ENCODE results near the gene TGFBR3.

TGFBR3 gene

DNA sequence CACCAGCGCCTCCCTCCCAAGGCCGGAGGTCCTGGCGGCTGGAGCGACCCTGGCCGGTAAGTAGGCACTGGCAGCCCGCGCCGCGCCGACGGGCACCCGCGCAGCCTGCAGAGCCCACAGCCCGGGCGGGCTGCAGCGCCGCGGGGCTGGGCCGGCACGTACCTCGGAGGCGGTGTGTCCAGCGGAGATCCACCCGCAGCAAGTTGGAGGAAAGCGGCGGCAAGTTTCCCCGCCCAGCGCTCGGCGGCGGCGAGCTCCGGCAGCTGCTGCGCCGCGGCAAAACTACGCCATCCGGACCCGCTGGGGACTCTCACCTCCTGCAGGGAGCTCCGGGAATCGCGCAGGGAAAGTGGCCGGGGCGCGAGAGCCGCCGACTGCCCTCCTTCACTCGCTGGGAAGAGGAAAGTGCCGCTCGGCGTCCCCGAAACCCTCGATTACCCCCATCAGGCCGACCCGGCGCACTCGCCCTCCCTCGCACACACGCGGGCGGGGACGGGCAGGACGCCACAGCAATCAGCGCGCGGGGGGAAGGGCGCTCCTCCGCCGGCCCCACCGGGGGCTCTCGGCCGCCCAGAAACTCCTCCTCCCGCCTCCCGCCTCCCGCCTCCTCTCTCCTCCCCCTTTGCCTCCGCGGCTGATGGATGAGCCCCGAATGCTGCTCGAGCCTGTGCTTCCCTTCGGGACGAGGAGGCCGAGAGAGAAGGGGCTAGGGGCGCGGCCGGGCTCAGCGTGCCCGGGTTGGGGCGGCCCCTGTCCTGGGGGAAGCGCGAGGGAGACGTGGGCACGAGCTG, at the start of gene TGFBR3:
TSS of gene TGFBR3 (minus strand) at position 436 of the 791 bp plus-strand sequence. CDS start 24,620 bp downstream, outside the sequence.
- no peak for TF ChIP-seq JUND (IDR thresholded peaks at IDR 0.05; ENCODE audit: low read depth)
- in situ Hi-C loops (cut with HindIII; ENCODE audit: low pct_unique_long_range_greater_than_20kb, low sequenced_read_pairs), result no loop called here

DNA sequence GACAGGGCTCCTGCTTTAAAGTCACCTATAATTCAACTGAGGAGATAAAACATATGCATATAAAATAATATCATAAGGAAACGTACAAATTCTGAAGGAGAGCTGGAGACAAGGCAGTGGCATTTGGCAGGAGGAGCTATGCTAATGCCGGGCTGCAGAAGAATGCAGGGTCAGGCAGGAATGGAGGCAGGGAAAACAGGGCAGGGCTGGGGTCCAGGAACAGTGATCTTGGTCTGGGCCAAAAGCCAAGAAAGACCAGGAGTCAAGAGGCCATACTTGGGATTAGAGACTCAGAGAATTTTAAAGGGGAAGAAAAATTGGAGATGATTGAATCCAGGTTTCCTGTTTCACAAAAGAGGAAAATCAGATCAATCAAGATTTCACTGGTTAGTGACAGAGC, 43.3 kb upstream of the TGFBR3 start:
- TF ChIP-seq JUND (IDR thresholded peaks at IDR 0.05; ENCODE audit: low read depth), result no peak
- DNase-seq (ENCODE audit: low read depth in 1 of 2, low spot score in 1 of 2), result no peak
- in situ Hi-C loops (cut with HindIII; ENCODE audit: low pct_unique_long_range_greater_than_20kb, low sequenced_read_pairs), result no loop called here

More for the DNA sequence above, at the start of gene TGFBR3:
- DNase-seq (ENCODE audit: low read depth in 1 of 2, low spot score in 1 of 2), result peak; percentile 74 to 82

DNA sequence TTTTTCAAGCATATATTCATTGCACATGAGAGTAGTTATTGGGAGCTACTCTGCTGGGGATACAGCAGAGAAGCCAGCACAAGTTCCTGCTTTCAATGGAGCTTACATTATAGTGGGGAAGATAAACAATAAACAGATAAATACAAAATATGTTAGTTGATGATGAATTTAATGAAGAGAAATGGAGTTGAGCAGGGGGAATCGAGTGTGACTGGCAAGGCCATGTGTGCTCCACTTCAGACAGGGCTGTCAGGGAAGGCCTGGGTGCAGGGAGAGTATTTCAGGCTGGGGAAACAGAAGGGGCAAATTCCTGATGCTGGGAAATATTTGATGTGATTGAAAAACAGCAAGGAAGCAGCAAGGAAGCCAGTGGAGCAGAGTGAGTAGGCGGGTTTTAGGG, 42.1 kb upstream of the TGFBR3 start:
- in situ Hi-C loops (cut with HindIII; ENCODE audit: low pct_unique_long_range_greater_than_20kb, low sequenced_read_pairs), result no loop called here
- no peak for TF ChIP-seq JUND (IDR thresholded peaks at IDR 0.05; ENCODE audit: low read depth)

DNA sequence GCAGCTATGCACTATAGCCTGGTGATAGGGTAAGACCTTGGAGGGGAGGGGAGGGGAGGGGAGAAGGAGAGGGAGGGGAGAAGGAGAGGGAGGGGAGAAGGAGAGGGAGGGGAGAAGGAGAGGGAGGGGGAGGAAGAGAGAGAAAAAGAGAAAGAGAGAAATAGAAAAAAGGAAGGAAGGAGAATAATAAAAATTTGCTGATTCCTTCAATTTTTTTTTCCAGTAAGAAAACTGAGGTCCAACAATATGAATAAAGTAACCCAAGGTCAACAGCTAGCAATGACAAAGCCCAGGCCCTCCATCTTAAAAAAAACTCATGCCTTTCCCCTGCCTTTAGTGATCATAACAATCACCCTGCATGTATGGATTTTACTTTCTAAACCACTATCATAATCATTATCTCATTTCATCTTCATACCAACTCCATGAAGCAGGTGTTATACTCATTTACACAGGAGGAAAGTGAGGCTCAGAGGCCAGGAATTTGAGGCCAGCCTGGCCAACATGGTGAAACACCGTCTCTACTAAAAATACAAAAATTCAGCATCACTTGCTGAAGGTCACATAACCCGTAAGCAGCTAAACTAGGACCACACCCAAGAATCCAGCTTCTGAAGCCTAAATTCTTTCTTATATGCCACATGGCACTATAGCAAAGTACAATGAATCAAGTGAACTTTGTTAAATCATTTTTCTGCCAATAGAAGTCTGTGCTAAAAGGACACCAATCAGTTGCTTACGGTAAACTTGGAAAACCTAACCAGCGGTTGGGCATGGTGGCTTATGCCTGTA, 39.9 kb upstream of the TGFBR3 start:
- in situ Hi-C loops (cut with HindIII; ENCODE audit: low pct_unique_long_range_greater_than_20kb, low sequenced_read_pairs), result no loop called here
- TF ChIP-seq JUND (IDR thresholded peaks at IDR 0.05; ENCODE audit: low read depth), result no peak
- DNase-seq (ENCODE audit: low read depth in 1 of 2, low spot score in 1 of 2), result no peak

More for the DNA sequence above, 42.1 kb upstream of the TGFBR3 start:
- no peak for DNase-seq (ENCODE audit: low read depth in 1 of 2, low spot score in 1 of 2)

DNA sequence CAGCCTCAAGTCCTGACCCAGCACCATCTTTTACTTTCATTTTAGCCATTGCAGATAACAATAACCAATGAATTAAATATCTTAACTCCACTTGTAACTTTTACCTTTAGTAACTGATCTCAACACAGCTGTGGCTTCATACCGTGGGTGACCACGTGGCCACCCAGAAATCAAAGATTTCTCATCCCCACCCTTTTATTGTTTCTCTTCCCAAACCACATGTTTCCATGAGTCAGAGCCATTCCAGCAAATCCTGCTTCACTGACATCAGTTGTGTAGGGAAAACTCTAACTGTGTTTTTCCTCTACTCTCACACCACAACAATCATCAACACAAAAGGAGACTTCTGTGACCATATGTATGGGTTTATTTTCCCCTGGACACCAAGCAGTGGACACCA, 38.2 kb upstream of the TGFBR3 start:
- DNase-seq (ENCODE audit: low read depth in 1 of 2, low spot score in 1 of 2), result no peak
- in situ Hi-C loops (cut with HindIII; ENCODE audit: low pct_unique_long_range_greater_than_20kb, low sequenced_read_pairs), result no loop called here
- no peak for TF ChIP-seq JUND (IDR thresholded peaks at IDR 0.05; ENCODE audit: low read depth)

DNA sequence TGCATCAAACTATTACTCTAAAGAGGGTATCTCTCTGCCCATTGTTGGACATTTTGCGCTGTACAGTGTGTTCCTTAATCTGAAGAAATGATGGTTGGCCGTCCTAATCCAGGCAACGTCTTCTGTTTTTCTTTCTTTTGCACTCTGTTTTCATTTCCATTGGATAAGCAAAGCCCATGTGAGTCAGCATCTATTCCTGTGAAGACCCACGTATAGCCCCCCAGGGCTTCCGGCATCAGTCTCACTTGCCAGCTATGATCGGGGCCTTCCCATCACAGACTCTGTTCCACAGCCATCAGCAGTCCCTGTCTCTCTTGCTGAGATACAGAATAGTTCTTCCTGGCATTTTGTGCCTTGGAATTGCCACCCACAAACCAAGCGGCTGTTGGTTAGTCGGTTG, 34.0 kb upstream of the TGFBR3 start:
- in situ Hi-C loops (cut with HindIII; ENCODE audit: low pct_unique_long_range_greater_than_20kb, low sequenced_read_pairs), result no loop called here
- DNase-seq (ENCODE audit: low read depth in 1 of 2, low spot score in 1 of 2), result no peak
- no peak for TF ChIP-seq JUND (IDR thresholded peaks at IDR 0.05; ENCODE audit: low read depth)

DNA sequence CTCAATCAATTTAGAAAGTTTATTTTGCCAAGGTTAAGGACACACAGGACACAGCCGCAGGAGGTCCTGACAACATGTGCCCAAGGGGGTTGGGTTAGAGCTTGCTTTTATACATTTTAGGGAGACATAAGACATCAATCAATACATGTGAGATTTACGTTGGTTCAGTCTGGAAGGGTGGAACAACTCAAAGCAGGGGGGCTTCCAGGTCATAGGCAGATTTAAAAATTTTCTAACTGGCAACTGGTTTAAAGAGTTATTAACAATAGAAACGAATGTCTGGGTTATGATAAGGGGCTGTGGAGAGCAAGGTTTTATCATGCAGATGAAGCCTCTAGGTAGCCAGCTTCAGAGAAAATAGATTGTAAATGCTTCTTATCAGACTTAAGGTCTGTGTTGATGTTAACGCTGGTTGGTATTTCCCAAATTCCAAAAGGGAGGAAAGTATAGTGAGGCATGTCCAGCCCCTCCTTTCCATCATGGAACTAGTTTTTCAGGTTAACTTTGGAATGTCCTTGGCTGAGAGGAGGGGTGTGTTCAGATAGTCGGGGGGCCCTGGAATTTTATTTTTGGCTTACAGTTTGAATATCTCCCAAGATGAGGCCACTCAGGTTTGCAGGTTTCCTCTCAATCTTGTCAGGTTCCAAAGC, 31.0 kb upstream of the TGFBR3 start:
- in situ Hi-C loops (cut with HindIII; ENCODE audit: low pct_unique_long_range_greater_than_20kb, low sequenced_read_pairs), result no loop called here
- no peak for TF ChIP-seq JUND (IDR thresholded peaks at IDR 0.05; ENCODE audit: low read depth)
- no peak for DNase-seq (ENCODE audit: low read depth in 1 of 2, low spot score in 1 of 2)

DNA sequence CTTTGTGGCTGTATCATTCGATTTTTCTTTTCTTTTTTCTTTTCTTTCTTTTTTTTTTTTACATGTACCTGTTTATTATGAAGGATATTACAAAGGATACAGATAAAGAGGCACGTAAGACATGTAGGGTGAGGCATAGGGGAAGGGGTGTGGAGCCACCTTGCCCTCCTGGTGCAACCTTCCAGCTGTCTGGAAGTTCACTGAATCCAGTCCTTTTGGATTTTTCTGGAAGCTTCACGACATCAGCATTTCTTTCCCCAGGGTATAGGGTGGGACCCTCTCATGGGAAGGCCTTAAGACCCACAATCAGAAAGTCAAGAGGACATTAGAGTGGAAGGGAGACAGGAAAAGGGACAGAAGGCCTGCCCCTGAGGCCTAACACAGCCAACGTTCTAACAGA, 30.1 kb upstream of the TGFBR3 start:
- in situ Hi-C loops (cut with HindIII; ENCODE audit: low pct_unique_long_range_greater_than_20kb, low sequenced_read_pairs), result no loop called here
- no peak for DNase-seq (ENCODE audit: low read depth in 1 of 2, low spot score in 1 of 2)
- no peak for TF ChIP-seq JUND (IDR thresholded peaks at IDR 0.05; ENCODE audit: low read depth)

DNA sequence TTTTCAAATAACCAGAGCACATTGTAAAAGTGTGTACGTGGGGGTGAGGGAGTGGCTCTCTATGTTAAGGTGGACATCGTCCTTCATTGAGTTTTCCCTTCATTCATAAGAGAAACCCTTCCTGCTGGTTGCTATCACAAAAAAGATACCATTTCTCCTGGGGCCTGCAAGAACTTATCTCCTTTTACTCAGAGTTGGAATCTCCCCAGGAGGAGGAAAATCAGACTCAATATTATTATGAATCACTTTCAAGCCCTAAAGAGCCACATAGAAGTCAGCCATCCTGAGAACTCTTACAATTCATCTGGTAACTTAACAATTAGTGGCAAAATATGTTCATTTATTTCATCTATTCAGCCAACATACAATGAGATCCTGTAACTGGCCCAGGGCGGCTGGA, 27.1 kb upstream of the TGFBR3 start:
- DNase-seq (ENCODE audit: low read depth in 1 of 2, low spot score in 1 of 2), result no peak
- in situ Hi-C loops (cut with HindIII; ENCODE audit: low pct_unique_long_range_greater_than_20kb, low sequenced_read_pairs), result no loop called here

DNA sequence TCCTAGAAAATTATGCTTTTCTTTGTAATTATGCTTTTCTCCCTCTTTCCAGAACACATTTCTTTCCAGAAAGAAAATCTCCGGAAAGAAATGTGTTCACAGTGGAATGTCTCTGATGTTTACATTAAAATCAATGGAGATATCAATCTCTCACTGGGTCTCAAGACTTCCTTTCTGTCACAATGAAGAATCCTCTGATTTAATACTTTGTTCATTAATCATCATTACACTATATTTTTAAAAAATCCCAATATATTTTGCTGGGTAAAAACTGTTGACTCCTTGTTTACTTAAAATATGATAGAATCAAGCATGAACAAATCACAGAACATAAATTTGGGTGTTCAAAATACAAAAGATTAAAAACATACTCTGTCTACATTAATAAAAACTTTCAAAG, 26.3 kb upstream of the TGFBR3 start:
- DNase-seq (ENCODE audit: low read depth in 1 of 2, low spot score in 1 of 2), result no peak
- no peak for TF ChIP-seq JUND (IDR thresholded peaks at IDR 0.05; ENCODE audit: low read depth)
- in situ Hi-C loops (cut with HindIII; ENCODE audit: low pct_unique_long_range_greater_than_20kb, low sequenced_read_pairs), result no loop called here

More for the DNA sequence above, 27.1 kb upstream of the TGFBR3 start:
- no peak for TF ChIP-seq JUND (IDR thresholded peaks at IDR 0.05; ENCODE audit: low read depth)

DNA sequence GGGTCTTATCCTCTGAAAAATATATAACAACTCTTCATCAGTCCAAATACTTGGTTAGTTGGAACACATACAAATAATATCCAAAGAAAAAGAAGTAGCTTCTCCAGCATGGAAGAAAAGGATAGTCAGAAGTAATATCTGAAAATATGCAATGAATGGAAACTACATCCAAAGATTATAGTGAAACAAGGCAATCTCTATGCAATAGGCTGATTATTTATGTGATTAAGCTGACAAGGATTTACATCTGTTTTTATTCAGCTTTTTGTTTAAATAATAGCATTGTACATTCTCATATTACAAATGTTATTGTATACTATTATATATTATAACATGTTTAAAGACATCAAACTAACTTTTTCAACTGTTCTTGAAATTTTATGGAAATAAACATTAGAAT, 15.3 kb upstream of the TGFBR3 start:
- in situ Hi-C loops (cut with HindIII; ENCODE audit: low pct_unique_long_range_greater_than_20kb, low sequenced_read_pairs), result no loop called here
- no peak for DNase-seq (ENCODE audit: low read depth in 1 of 2, low spot score in 1 of 2)
- TF ChIP-seq JUND (IDR thresholded peaks at IDR 0.05; ENCODE audit: low read depth), result no peak

DNA sequence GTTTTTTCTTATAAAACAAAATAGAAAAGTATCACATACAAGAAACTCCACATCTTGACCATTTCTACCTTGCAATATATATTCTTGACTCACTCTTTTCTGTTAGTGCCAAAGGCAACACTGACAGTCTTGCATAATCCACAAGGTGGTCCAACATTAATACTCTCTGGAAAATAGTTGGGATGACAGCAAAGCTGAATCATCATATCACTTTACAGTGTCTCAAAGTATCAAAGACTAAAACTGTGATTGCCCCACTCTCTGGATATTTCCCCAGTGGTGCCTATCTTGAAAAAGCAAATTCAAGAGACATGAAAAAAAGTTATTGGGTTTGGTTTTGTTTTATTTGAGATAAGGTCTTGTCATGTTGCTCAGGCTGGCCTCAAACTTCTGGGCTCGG, 14.6 kb upstream of the TGFBR3 start:
- in situ Hi-C loops (cut with HindIII; ENCODE audit: low pct_unique_long_range_greater_than_20kb, low sequenced_read_pairs), result no loop called here
- DNase-seq (ENCODE audit: low read depth in 1 of 2, low spot score in 1 of 2), result no peak
- TF ChIP-seq JUND (IDR thresholded peaks at IDR 0.05; ENCODE audit: low read depth), result no peak

DNA sequence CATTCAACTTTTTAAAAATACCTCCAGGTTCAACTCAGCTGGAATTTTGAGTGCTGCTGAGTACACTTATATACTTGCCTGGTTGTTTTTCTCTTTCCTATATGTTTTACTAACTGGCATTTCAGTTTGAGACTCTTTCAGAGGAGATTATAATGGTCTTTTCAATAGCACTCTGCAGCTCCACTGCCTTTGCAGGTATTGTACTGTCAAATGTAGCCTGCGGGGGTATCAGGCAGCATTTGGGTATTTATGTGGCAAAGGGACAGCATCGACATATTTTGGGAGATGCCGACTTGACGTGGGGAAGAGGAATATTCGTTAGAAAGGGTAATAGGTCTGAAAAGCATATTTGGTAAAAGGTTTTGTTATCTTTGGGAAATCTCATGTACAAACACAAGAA, 11.1 kb upstream of the TGFBR3 start:
- in situ Hi-C loops (cut with HindIII; ENCODE audit: low pct_unique_long_range_greater_than_20kb, low sequenced_read_pairs), result no loop called here
- TF ChIP-seq JUND (IDR thresholded peaks at IDR 0.05; ENCODE audit: low read depth), result no peak

More for the DNA sequence above, 11.1 kb upstream of the TGFBR3 start:
- no peak for DNase-seq (ENCODE audit: low read depth in 1 of 2, low spot score in 1 of 2)

Data from T47D (cell line).